PC-3 (cell line): ENCODE results near the gene SMG6. TPM values are rescaled to one million over a fixed set of nuclear protein-coding genes. Genes with fewer than 3 reads are reported as not detected.

Experiments used
- ATAC-seq: fragments of 200-7000 bp; cut with Tn5 transposase; 2 replicates; pipeline ENCODE4 v1.9.1; 2020; ENCODE audit warnings: mild to moderate bottlenecking, moderate library complexity
- BruUV-seq: library from RNA; stranded (reverse); fragments of 400-500 nt; replicated peaks from 2 replicates; lab custom pipeline; 2021; lab: Mats Ljungman, UMichigan
- CTCF ChIA-PET: fragments of 300-600 bp; sonication (Branson Sonifier 250); formaldehyde crosslinking; loops from one replicate; lab custom pipeline; 2022; ENCODE audit warnings: antibody characterized with exemption; lab: Charles Lee
- POLR2A ChIA-PET: fragments of 300-600 bp; sonication (Branson Sonifier 250); formaldehyde crosslinking; loops from one replicate; lab custom pipeline; 2022; ENCODE audit warnings: antibody characterized with exemption; ENCODE audit not compliant: unreplicated experiment; lab: Charles Lee
- DNase-seq: peaks from one replicate; pipeline ENCODE4 v3.0.0-alpha.2; 2015
- H2AFZ ChIP-seq: fragments of 300-600 bp; sonication (generic); 2 replicates; pipeline ENCODE4 v1.6.0; 2016; ENCODE audit warnings: antibody characterized with exemption, low read length
- H3F3A ChIP-seq: fragments of 300-600 bp; sonication (generic); one replicate; pipeline ENCODE4 v1.6.0; 2017; ENCODE audit warnings: antibody characterized with exemption, low read length, control low read depth, mild to moderate bottlenecking; ENCODE audit not compliant: unreplicated experiment
- H3K27ac ChIP-seq: fragments of 300-600 bp; sonication (generic); 2 replicates; pipeline ENCODE4 v1.5.1; 2016; ENCODE audit warnings: mild to moderate bottlenecking, low read length
- H3K27me3 ChIP-seq: fragments of 300-600 bp; sonication (generic); 2 replicates; pipeline ENCODE4 v1.6.1; 2016; ENCODE audit warnings: low read length, mixed read lengths
- H3K36me3 ChIP-seq: fragments of 300-600 bp; sonication (generic); 2 replicates; pipeline ENCODE4 v1.6.1; 2016; ENCODE audit warnings: low read depth, mixed run types, low read length, mixed read lengths
- H3K4me1 ChIP-seq: fragments of 300-600 bp; sonication (generic); 2 replicates; pipeline ENCODE4 v1.5.1; 2016; ENCODE audit warnings: low read length; ENCODE audit not compliant: insufficient read depth
- H3K4me2 ChIP-seq: fragments of 300-600 bp; sonication (generic); 2 replicates; pipeline ENCODE4 v1.6.0; 2016; ENCODE audit warnings: low read length
- H3K4me3 ChIP-seq: fragments of 300-600 bp; sonication (generic); 2 replicates; pipeline ENCODE4 v1.5.1; 2016; ENCODE audit warnings: mild to moderate bottlenecking, low read length, mixed read lengths
- H3K79me2 ChIP-seq: fragments of 300-600 bp; sonication (generic); 2 replicates; pipeline ENCODE4 v1.6.1; 2017; ENCODE audit warnings: low read length, mixed read lengths
- H3K9ac ChIP-seq: fragments of 300-600 bp; sonication (generic); 2 replicates; pipeline ENCODE4 v1.6.0; 2016; ENCODE audit warnings: mild to moderate bottlenecking, low read length
- H3K9me2 ChIP-seq: fragments of 300-600 bp; sonication (generic); replicated peaks from 2 replicates; pipeline ENCODE4 v1.6.1; 2016; ENCODE audit warnings: mixed run types, low read length, mixed read lengths
- H3K9me3 ChIP-seq: fragments of 300-600 bp; sonication (generic); 2 replicates; pipeline ENCODE4 v1.6.1; 2016; ENCODE audit warnings: low read length, mixed read lengths
- H4K20me1 ChIP-seq: fragments of 300-600 bp; sonication (generic); 2 replicates; pipeline ENCODE4 v1.6.1; 2016; ENCODE audit warnings: low read length, mixed read lengths
- EZH2 ChIP-seq: fragments of 300-600 bp; sonication (generic); IDR thresholded peaks from one replicate; pipeline ENCODE4 v1.6.1; 2017; ENCODE audit warnings: antibody characterized with exemption, mild to moderate bottlenecking, low read length; ENCODE audit not compliant: unreplicated experiment
- EZH2phosphoT487 ChIP-seq: fragments of 300-600 bp; sonication (generic); IDR thresholded peaks from 2 replicates; pipeline ENCODE4 v1.6.1; 2018; ENCODE audit warnings: mild to moderate bottlenecking, antibody characterized with exemption, low read length, borderline replicate concordance
- intact Hi-C: fragments of 100-400 bp; cut with micrococcal nuclease; formaldehyde crosslinking; loops from 2 replicates; pipeline ENCODE4 v1.9.0; 2023
- total RNA-seq: library from RNA; depleted of rRNA; stranded (reverse); fragments of >200 nt; gene quantifications from 2 replicates; pipeline ENCODE4 v1.2.3, GENCODE V29; 2014
- TF ChIP-seq, protein P1 (sequence below): fragments of 300-600 bp; sonication (generic); conservative IDR thresholded peaks from 2 replicates; pipeline ENCODE4 v1.5.1; 2017; ENCODE audit warnings: antibody characterized with exemption, low read depth, mild to moderate bottlenecking, low read length

SMG6 gene
- total RNA-seq, 1 experiment from 2014 or later: 13.4 TPM

DNA sequence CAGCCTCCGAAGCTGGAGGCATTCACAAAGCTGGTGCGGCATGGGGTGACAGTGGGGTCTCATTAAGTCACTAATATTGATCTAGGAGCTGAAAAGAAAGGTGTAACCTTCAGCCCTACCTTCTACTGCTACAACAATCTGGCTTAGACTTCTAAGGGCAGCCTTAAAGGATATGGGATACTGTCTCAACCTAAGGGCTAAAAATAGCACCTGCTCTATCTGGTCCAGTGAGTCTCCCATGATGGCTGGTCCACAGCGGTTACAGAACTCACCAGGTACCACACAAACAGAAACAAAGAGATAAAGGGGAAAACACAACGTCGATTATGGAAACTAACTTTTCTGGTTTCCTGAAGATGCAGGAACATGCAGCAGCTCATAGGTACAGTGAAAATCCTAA is 115.8 kb downstream of the SMG6 start:
- no peaks in the 10 kb centered on the region for H3K27me3 ChIP-seq
- H3F3A ChIP-seq: peaks cover 3% of the 10 kb centered on the region
- no peak overlapping the region for H3K9ac ChIP-seq
- no peak overlapping the region for H2AFZ ChIP-seq
- intact Hi-C loops: no loop called here
- CTCF ChIA-PET: no interaction called here
- no peak overlapping the region for H3K4me2 ChIP-seq
- no peaks in the 10 kb centered on the region for H4K20me1 ChIP-seq
- H3K4me1 ChIP-seq: peaks cover 35% of the 10 kb centered on the region
- H3K4me3 ChIP-seq: no peak overlapping the region
- H3K9me3 ChIP-seq: no peaks in the 10 kb centered on the region
- DNase-seq (no peak), ATAC-seq (no peak)
- no peaks in the 10 kb centered on the region for H3K36me3 ChIP-seq
- H3K9me2 ChIP-seq: no peaks in the 10 kb centered on the region
- no peaks in the 10 kb centered on the region for H3K79me2 ChIP-seq
- POLR2A ChIA-PET: no interaction called here
- BruUV-seq: no TSS peak
- no peak overlapping the region for H3K27ac ChIP-seq
- no peak for TF ChIP-seq EZH2
- TF ChIP-seq, protein P1, sequence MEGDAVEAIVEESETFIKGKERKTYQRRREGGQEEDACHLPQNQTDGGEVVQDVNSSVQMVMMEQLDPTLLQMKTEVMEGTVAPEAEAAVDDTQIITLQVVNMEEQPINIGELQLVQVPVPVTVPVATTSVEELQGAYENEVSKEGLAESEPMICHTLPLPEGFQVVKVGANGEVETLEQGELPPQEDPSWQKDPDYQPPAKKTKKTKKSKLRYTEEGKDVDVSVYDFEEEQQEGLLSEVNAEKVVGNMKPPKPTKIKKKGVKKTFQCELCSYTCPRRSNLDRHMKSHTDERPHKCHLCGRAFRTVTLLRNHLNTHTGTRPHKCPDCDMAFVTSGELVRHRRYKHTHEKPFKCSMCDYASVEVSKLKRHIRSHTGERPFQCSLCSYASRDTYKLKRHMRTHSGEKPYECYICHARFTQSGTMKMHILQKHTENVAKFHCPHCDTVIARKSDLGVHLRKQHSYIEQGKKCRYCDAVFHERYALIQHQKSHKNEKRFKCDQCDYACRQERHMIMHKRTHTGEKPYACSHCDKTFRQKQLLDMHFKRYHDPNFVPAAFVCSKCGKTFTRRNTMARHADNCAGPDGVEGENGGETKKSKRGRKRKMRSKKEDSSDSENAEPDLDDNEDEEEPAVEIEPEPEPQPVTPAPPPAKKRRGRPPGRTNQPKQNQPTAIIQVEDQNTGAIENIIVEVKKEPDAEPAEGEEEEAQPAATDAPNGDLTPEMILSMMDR: no peak
- no peak for TF ChIP-seq EZH2phosphoT487

DNA sequence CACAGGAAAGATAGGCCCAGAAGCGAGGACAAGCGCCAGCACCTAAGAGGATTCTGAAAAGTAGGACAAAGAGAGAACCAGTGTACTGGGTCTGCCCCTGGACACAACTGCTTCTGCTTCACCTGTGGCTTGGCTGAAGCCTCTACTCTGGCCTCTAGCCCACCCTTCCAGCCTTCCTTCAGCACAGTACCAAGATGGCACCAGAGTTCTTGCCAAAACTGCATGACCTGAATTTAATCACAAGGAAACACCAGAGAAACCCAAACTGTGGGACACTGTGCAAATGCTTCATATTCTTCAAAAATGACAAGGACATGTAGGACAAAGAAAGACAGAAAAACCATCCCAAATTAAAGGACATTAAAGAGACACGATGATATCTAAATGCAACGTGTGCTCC is 116.6 kb downstream of the SMG6 start:
- Histone ChIP-seq H3K27ac (no peak overlapping the region), H3K27me3 (no peaks in the 10 kb centered on the region), H3K4me2 (no peak overlapping the region), H3K79me2 (no peaks in the 10 kb centered on the region), H3F3A (peaks cover 2% of the 10 kb centered on the region), H2AFZ (no peak overlapping the region), H3K36me3 (no peaks in the 10 kb centered on the region), H4K20me1 (no peaks in the 10 kb centered on the region), H3K4me3 (no peak overlapping the region), H3K9ac (no peak overlapping the region), H3K9me2 (no peaks in the 10 kb centered on the region), H3K4me1 (peaks cover 26% of the 10 kb centered on the region), H3K9me3 (no peaks in the 10 kb centered on the region)
- no peak for ATAC-seq
- intact Hi-C loops: no loop called here
- no peak for TF ChIP-seq EZH2phosphoT487
- TF ChIP-seq, protein P1: no peak
- TF ChIP-seq EZH2: no peak
- POLR2A ChIA-PET: no interaction called here
- no TSS peak for BruUV-seq
- no peak for DNase-seq
- CTCF ChIA-PET: no interaction called here

DNA sequence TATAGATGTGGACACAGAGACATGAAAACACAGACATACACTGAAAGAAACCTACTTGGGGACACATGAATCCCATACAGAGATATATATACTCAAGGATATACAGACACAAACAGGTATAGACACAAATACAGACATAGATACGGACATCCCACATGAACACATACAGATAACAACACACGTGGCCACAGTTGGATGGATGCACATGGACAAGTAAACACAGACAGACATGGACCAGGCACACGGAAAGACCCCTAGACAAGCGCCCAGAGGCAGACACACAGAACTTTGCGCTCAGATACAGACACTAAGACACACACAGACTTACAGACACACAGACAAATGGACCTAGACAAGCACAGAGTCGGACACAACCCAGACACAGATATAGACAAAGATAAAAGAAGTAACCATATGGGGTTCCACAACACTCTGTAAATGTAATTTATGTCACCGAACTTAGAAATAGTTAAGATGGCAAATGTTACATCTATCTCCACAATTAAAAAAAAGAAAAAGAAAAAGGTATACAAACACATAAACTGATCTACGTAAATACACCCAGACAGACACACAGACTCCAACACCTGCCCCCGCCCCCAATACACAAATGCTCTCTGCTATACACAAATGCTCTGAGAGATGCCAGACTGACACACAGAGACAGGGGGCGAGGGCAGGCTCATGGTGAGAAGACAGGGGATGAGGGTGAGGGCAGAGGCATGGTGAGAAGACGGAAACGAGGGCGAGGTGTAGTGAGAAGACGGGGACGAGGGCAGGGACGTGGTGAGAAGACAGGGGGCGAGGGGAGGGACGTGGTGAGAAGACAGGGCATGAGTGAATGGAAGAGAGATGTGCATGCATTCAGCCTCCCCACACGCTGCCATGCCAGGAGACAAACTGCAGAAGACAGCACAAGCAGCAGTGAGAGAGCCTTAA is 118.3 kb downstream of the SMG6 start:
- Histone ChIP-seq H3K27ac (no peak overlapping the region), H3K4me1 (peaks cover 10% of the 10 kb centered on the region), H3K27me3 (no peaks in the 10 kb centered on the region), H4K20me1 (no peaks in the 10 kb centered on the region), H3K9me2 (no peaks in the 10 kb centered on the region), H3K4me2 (no peak overlapping the region), H3K36me3 (no peaks in the 10 kb centered on the region), H3F3A (no peaks in the 10 kb centered on the region), H3K79me2 (no peaks in the 10 kb centered on the region), H3K9ac (no peak overlapping the region), H3K9me3 (no peaks in the 10 kb centered on the region), H3K4me3 (no peak overlapping the region), H2AFZ (no peak overlapping the region)
- intact Hi-C loops: no loop called here
- DNase-seq (no peak), ATAC-seq (no peak)
- CTCF ChIA-PET: no interaction called here
- TF ChIP-seq, protein P1: no peak
- no peak for TF ChIP-seq EZH2
- no peak for TF ChIP-seq EZH2phosphoT487
- POLR2A ChIA-PET: no interaction called here
- no TSS peak for BruUV-seq
